ENCODE results near the gene CATSPERZ. TPM values are rescaled to one million over a fixed set of nuclear protein-coding genes. Genes with fewer than 3 reads are reported as not detected.

CATSPERZ gene
- total and polyA plus RNA-seq, 2 donors (not counting 3 experiments of a cell fraction or from before 2014, with no cell fraction given), result 0.11 TPM; not detected in 1

GRCh38 chr11:64333556-64333955 is 33.4 kb downstream of the CATSPERZ start:
- no peak overlapping the region for H3K9ac ChIP-seq (replicated peaks; ENCODE audit: extremely low read depth, insufficient read depth, low read length)
- FAIRE-seq (no peak), DNase-seq (ENCODE audit: low read depth, low spot score) (no peak)
- H3K4me2 ChIP-seq (ENCODE audit: insufficient read depth, low read length), result no peak overlapping the region
- no peaks in the 10 kb centered on the region for H3K9me3 ChIP-seq (replicated peaks; ENCODE audit: control insufficient read depth, insufficient read depth, low read length)
- H3K79me2 ChIP-seq (ENCODE audit: control insufficient read depth, insufficient read depth, low read length), result no peaks in the 10 kb centered on the region
- POLR2A ChIA-PET, result no interaction called here
- intact Hi-C loops (cut with micrococcal nuclease) (loop anchor here (2.0 kb wide), 1 partner anchor 15 kb away; the partner anchor contains the start of gene PRDX5), dilution Hi-C loops (cut with MboI; ENCODE audit: extremely low pct_ligation_motif_present, low sequenced_read_pairs) (no loop called here)
- no peak overlapping the region for H2AFZ ChIP-seq (ENCODE audit: low read depth, low read length)
- TF ChIP-seq POLR2A (IDR thresholded peaks at IDR 0.05; ENCODE audit: low read depth, low read length) (no peak), EZH2 (IDR thresholded peaks at IDR 0.05; ENCODE audit: borderline replicate concordance, low read depth, low read length, severe bottlenecking) (no peak), MAX (IDR thresholded peaks at IDR 0.05; ENCODE audit: insufficient read depth, insufficient read length) (no peak), MYC (IDR thresholded peaks at IDR 0.05; ENCODE audit: low read depth, low read length) (no peak), POLR2AphosphoS5 (IDR thresholded peaks at IDR 0.05; ENCODE audit: insufficient read depth, low read depth, low read length) (no peak), FOS (IDR thresholded peaks at IDR 0.05; ENCODE audit: borderline replicate concordance, insufficient read depth, low read length) (no peak), GATA2 (IDR thresholded peaks at IDR 0.05; ENCODE audit: insufficient read depth, insufficient read length, low read depth, low read length) (no peak), CTCF (IDR thresholded peaks at IDR 0.05; ENCODE audit: extremely low read depth in 1 of 2, insufficient read depth in 1 of 2, low read depth in 1 of 2, low read length in 2 of 2) (no peak), JUN (IDR thresholded peaks at IDR 0.05; ENCODE audit: borderline replicate concordance, insufficient read depth, insufficient read length, low read depth) (no peak)
- no peaks in the 10 kb centered on the region for H3K27me3 ChIP-seq (ENCODE audit: control insufficient read depth in 2 of 2, insufficient read depth in 2 of 2, low read length in 2 of 2)
- H3K4me3 ChIP-seq (replicated peaks in 1 of 3; ENCODE audit: insufficient read depth in 1 of 3, low read depth in 1 of 3, low read length in 3 of 3), result no peak overlapping the region
- H3K27ac ChIP-seq (ENCODE audit: insufficient read depth, low read depth, low read length), result no peak overlapping the region
- H3K9me1 ChIP-seq (replicated peaks; ENCODE audit: control insufficient read depth, extremely low read depth, insufficient read depth, low read length), result no peaks in the 10 kb centered on the region
- peaks cover 3% of the 10 kb centered on the region for H3K4me1 ChIP-seq (ENCODE audit: control insufficient read depth, extremely low read depth, insufficient read depth, low read length)
- no peaks in the 10 kb centered on the region for H3K36me3 ChIP-seq (ENCODE audit: control insufficient read depth in 2 of 2, extremely low read depth in 1 of 2, insufficient read depth in 2 of 2, low read length in 2 of 2)
- no TSS peak for BruUV-seq (replicated peaks)
- H4K20me1 ChIP-seq (replicated peaks; ENCODE audit: control insufficient read depth, extremely low read depth, insufficient read depth, low read length), result no peaks in the 10 kb centered on the region
- CTCF ChIA-PET, result interaction anchor here (1.0 to 5.4 kb wide), 4 partner anchors 9 to 22 kb away, joined by 3 to 71 read pairs (median 29); partner anchors contain the start of genes PRDX5 and TRMT112

All from endothelial cell of umbilical vein (primary cell).